Vagina (tissue), 2 donors: ENCODE results near the gene BIN1. TPM values are rescaled to one million over a fixed set of nuclear protein-coding genes. Genes with fewer than 3 reads are reported as not detected.

Experiments
- DNase-seq, 2 donors: peaks; one replicate each; pipeline ENCODE4 v3.0.0-alpha.2; 2017; ENCODE audit errors: extremely low spot score in 2 of 2
- H3K27ac ChIP-seq: fragments of 200-600 bp; sonication (generic); one replicate; pipeline ENCODE4 v1.5.1; 2019
- H3K27me3 ChIP-seq: fragments of 200-600 bp; sonication (generic); one replicate; pipeline ENCODE4 v1.5.1; 2019
- H3K36me3 ChIP-seq, 2 donors: fragments of 200-600 bp; sonication (generic); one replicate each; pipeline ENCODE4 v1.5.1; 2017 to 2019
- H3K4me1 ChIP-seq: fragments of 200-600 bp; sonication (generic); one replicate; pipeline ENCODE4 v1.5.1; 2019
- H3K4me3 ChIP-seq, 2 donors: fragments of 200-600 bp; sonication (generic); 1 replicate in 1 of 2; 2 replicates in 1 of 2; pipeline ENCODE4 v1.5.1; 2016 to 2019
- H3K9me3 ChIP-seq: fragments of 200-600 bp; sonication (generic); one replicate; pipeline ENCODE4 v1.5.1; 2019
- CTCF ChIP-seq, 3 experiments: fragments of 450-650 bp in 2 of 3; fragments of 200-600 bp in 1 of 3; sonication (generic) in 1 of 3; IDR thresholded peaks; one replicate each; pipeline ENCODE4 v1.5.1; 2017 to 2019; ENCODE audit warnings: antibody characterized with exemption in 3 of 3, mild to moderate bottlenecking in 2 of 3, moderate library complexity in 2 of 3
- POLR2A ChIP-seq, 2 donors: fragments of 450-650 bp; IDR thresholded peaks; one replicate each; pipeline ENCODE4 v1.6.1; 2017; ENCODE audit warnings: antibody characterized with exemption in 2 of 2, mild to moderate bottlenecking in 2 of 2, moderate library complexity in 2 of 2
- POLR2AphosphoS5 ChIP-seq, 2 donors: sonication (generic); formaldehyde crosslinking; IDR thresholded peaks; one replicate each; pipeline ENCODE4 v1.9.0; 2017; ENCODE audit warnings: antibody characterized with exemption in 2 of 2, mild to moderate bottlenecking in 2 of 2, low read depth in 1 of 2; ENCODE audit not compliant: insufficient read depth in 1 of 2
- intact Hi-C: fragments of 100-400 bp; cut with DNase I; formaldehyde crosslinking; loops from one replicate; pipeline ENCODE4 v1.15.1; 2023
- total RNA-seq: library from RNA; depleted of rRNA; stranded (reverse); fragments of >200 nt; gene quantifications from one replicate; pipeline ENCODE4 v1.2.3, GENCODE V29; 2016

BIN1 gene
- total RNA-seq, 1 donor from 2014 or later = 60.9 TPM

- Histone ChIP-seq H3K4me3 (no peak overlapping the region), H3K27ac (peak overlapping the region; percentile 7), H3K36me3 (no peaks in the 10 kb centered on the region), H3K9me3 (no peaks in the 10 kb centered on the region), H3K4me1 (peaks cover 12% of the 10 kb centered on the region), H3K27me3 (no peaks in the 10 kb centered on the region)
- intact Hi-C loops = no loop called here
- DNase-seq = peak in 1 of 2 donors; percentile 82
- TF ChIP-seq POLR2A (IDR thresholded peaks at IDR 0.05) (no peak), POLR2AphosphoS5 (IDR thresholded peaks at IDR 0.05; ENCODE audit: insufficient read depth in 1 of 2, low read depth in 1 of 2) (no peak), CTCF (IDR thresholded peaks at IDR 0.05) (no peak)
These were observed 95.7 kb downstream of the BIN1 start for GRCh38 chr2:127011231-127011661.

GRCh38 chr2:127008265-127009015 is 98.5 kb downstream of the BIN1 start:
- Histone ChIP-seq H3K36me3 (no peaks in the 10 kb centered on the region), H3K4me1 (peaks cover 6% of the 10 kb centered on the region), H3K27me3 (no peaks in the 10 kb centered on the region), H3K27ac (no peak overlapping the region), H3K9me3 (no peaks in the 10 kb centered on the region), H3K4me3 (no peak overlapping the region)
- intact Hi-C loops = no loop called here
- TF ChIP-seq POLR2AphosphoS5 (IDR thresholded peaks at IDR 0.05; ENCODE audit: insufficient read depth in 1 of 2, low read depth in 1 of 2) (no peak), POLR2A (IDR thresholded peaks at IDR 0.05) (no peak), CTCF (IDR thresholded peaks at IDR 0.05) (no peak)
- DNase-seq = no peak

GRCh38 chr2:127007652-127008051 is 99.3 kb downstream of the BIN1 start:
- H3K4me3 ChIP-seq = no peak overlapping the region
- intact Hi-C loops = no loop called here
- H3K36me3 ChIP-seq = no peaks in the 10 kb centered on the region
- no peak for DNase-seq
- no peak for TF ChIP-seq CTCF (IDR thresholded peaks at IDR 0.05)
- TF ChIP-seq POLR2AphosphoS5 (IDR thresholded peaks at IDR 0.05; ENCODE audit: insufficient read depth in 1 of 2, low read depth in 1 of 2) = no peak
- TF ChIP-seq POLR2A (IDR thresholded peaks at IDR 0.05) = no peak
- no peaks in the 10 kb centered on the region for H3K27me3 ChIP-seq
- no peaks in the 10 kb centered on the region for H3K9me3 ChIP-seq
- H3K4me1 ChIP-seq = peaks cover 5% of the 10 kb centered on the region
- no peak overlapping the region for H3K27ac ChIP-seq

- H3K27ac ChIP-seq = no peak overlapping the region
- no peaks in the 10 kb centered on the region for H3K9me3 ChIP-seq
- TF ChIP-seq POLR2AphosphoS5 (IDR thresholded peaks at IDR 0.05; ENCODE audit: insufficient read depth in 1 of 2, low read depth in 1 of 2) (no peak), CTCF (IDR thresholded peaks at IDR 0.05) (no peak)
- DNase-seq = no peak
- no peaks in the 10 kb centered on the region for H3K4me1 ChIP-seq
- intact Hi-C loops = no loop called here
- H3K4me3 ChIP-seq = no peak overlapping the region
- no peaks in the 10 kb centered on the region for H3K27me3 ChIP-seq
- H3K36me3 ChIP-seq = no peaks in the 10 kb centered on the region
These were observed 100.0 kb downstream of the BIN1 start for GRCh38 chr2:127006962-127007361.

- Histone ChIP-seq H3K27me3 (no peaks in the 10 kb centered on the region), H3K4me3 (no peak overlapping the region), H3K27ac (no peak overlapping the region), H3K9me3 (no peaks in the 10 kb centered on the region), H3K4me1 (no peaks in the 10 kb centered on the region), H3K36me3 (no peaks in the 10 kb centered on the region)
- intact Hi-C loops = no loop called here
- TF ChIP-seq CTCF (IDR thresholded peaks at IDR 0.05) (no peak), POLR2A (IDR thresholded peaks at IDR 0.05) (no peak), POLR2AphosphoS5 (IDR thresholded peaks at IDR 0.05; ENCODE audit: insufficient read depth in 1 of 2, low read depth in 1 of 2) (no peak)
- no peak for DNase-seq
These were observed 101.9 kb downstream of the BIN1 start for GRCh38 chr2:127004893-127005600.
